Regular cardiac myocyte (primary cell): ENCODE results near the gene KLHL36. TPM values are rescaled to one million over a fixed set of nuclear protein-coding genes. Genes with fewer than 3 reads are reported as not detected.

ENCODE experiments used
- total RNA-seq: library from RNA; depleted of rRNA; stranded (reverse); fragments of >200 nt; gene quantifications from 2 replicates; pipeline ENCODE4 v1.2.3, GENCODE V29; 2014

The KLHL36 gene
- total RNA-seq: 61.7 and 106 TPM in 2 replicates

DNA sequence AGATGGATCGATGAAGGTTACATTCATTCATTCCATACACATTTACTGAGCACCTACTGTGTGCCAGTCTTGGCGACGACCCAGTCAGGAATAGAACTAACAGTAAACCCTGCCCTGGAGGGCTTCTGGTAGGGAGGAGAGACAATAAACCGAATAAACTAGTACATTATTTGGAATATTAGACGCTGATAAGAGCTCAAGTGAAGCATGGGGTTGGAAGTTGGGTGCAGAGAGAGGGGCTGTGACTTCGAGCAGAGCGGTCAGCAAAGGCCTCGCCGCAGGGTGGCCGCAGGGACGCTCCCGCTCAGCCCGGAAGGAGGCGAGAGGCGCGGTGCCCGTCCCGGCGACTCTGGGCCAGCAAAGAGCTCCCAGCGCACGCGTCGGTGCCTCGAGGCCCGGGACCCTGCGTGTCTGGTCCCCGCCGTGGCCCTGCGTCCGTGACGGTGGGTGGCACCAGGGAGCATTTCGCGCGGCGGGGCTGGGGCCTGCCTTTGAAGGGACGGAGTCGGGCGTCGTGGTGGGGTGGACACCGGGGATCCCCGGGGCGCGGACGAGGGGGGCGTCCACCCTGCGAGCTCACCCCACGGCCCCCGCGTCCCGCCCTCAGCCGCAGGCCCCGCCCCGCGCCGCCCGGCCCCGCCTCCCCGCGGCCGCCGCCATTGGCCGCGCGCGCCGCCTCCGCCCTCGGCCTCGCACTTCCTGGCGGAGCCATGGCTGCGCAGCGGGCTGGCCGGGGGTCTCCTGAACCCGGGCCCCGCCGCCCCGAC is at the start of gene KLHL36:
Gene KLHL36 (plus strand): TSS at position 684 of the 767 bp plus-strand sequence. CDS start 2,357 bp downstream, outside the sequence.

DNA sequence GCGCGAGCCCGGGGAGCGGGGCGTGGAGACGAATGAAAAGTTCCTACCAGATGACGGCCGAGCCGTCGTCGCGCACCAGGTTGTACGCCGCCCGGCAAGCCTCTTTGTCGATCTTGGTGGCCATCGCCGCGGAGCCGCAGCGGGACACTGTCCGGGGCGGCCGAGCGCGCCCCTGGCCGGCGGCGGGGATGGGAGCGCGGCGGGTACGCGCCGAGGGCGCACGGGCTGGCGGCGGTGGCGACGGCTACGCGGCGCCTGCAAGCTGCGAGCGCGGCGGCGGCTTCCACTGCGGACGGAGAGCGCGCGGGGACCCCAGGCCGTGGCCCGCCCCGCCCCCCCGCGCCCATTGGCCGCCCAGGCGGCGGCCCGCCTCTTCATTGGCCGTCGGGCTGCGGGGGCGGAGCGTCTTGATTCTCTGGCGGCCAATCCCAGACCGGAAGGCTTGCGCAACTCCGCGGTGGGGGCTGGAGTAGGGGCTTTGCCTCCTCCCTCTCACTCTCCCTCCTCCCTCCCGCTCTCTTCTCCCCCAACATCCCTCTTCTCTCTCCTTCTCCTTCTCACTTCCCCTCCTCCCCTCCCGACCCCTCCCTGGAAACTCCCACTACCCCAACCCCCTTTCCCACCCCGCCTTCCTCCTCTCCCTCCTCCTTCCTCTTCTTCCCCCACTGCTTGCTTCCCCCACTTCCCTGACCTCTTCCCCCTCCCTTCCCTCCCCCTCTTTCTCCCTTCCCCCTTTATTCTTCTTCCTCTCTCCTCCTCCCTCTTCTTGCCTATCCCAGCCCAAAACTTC is 30.3 kb upstream of the KLHL36 start, which contains the start of gene COTL1:
Gene COTL1 (minus strand): TSS at position 288 of the 790 bp plus-strand sequence. CDS start 164 bp downstream, at position 124.

DNA sequence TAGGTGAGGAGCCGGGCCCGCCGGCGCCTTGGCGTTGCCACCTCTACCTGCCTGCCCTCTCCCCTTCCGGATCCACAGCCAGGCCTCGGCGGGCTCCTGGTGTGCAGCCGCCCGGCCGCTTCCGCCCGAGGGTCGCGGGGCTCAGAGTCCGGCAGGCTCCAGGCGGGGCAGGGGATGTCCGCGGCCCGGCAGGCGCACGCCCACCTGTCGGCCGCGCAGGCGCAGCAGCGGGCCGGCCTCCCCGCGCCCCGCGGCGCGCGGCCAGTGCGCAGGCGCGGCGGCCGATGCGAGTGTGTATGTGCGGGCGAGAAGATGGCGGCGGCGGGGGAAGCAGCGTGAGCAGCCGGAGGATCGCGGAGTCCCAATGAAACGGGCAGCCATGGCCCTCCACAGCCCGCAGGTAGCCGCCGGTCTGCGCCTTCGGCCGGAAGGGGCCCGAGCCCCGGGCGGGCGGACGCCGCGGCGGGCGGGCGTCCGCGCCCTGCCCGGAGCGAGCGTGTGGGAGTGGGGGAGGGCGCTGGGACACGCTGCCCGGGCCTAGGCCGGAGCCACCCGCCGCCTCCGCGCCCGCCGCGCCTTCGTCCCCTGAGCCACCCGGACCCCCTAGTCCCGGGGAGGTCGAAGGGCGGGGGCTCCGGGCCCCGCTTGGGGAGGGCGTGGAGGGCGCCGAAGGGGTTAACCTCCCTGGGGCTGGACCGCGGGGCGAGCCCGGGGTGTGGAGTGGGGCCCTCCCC is 51.6 kb downstream of the KLHL36 start, which contains the start of gene USP10:
Gene USP10 (plus strand): TSS at position 289 of the 734 bp plus-strand sequence. CDS start 91 bp downstream, at position 380.

Other genes starting within 250 kb of the KLHL36 start
- 27.9 and 29.7 TPM in 2 replicates for gene MEAK7, start 143.9 kb upstream of the KLHL36 start, total RNA-seq
- gene COTL1, start 30.4 kb upstream of the KLHL36 start, total RNA-seq: 57.5 and 200 TPM in 2 replicates
- 33.8 and 53.3 TPM in 2 replicates for gene USP10, start 51.5 kb downstream of the KLHL36 start, total RNA-seq
- gene CRISPLD2, start 171.5 kb downstream of the KLHL36 start, total RNA-seq: 3.3 and 14.1 TPM in 2 replicates